Suprapubic skin (tissue), 4 donors: ENCODE measurements around the gene COPS7A. TPM values are rescaled to one million over a fixed set of nuclear protein-coding genes. Genes with fewer than 3 reads are reported as not detected.
A peak's percentile ranks its signal among the peaks of the same experiment; 100 is the strongest.

Source experiments
- DNase-seq, 2 donors: peaks; one replicate each; pipeline ENCODE4 v3.0.0-alpha.2; 2019; ENCODE audit warnings: low spot score in 2 of 2
- H3K27ac ChIP-seq: fragments of 200-600 bp; sonication (generic); one replicate; pipeline ENCODE4 v1.5.1; 2019
- H3K27me3 ChIP-seq: fragments of 200-600 bp; sonication (generic); one replicate; pipeline ENCODE4 v1.5.1; 2019
- H3K36me3 ChIP-seq: fragments of 200-600 bp; sonication (generic); one replicate; pipeline ENCODE4 v1.5.1; 2019
- H3K4me1 ChIP-seq: fragments of 200-600 bp; sonication (generic); one replicate; pipeline ENCODE4 v1.5.1; 2019
- H3K4me3 ChIP-seq: fragments of 200-600 bp; sonication (generic); one replicate; pipeline ENCODE4 v1.5.1; 2019; ENCODE audit warnings: mild to moderate bottlenecking
- H3K9me3 ChIP-seq: fragments of 200-600 bp; sonication (generic); one replicate; pipeline ENCODE4 v1.5.1; 2019
- EP300 ChIP-seq: sonication (generic); formaldehyde crosslinking; IDR thresholded peaks from one replicate; pipeline ENCODE4 v1.6.1; 2017; ENCODE audit warnings: antibody characterized with exemption
- POLR2A ChIP-seq, 2 donors: fragments of 450-650 bp; IDR thresholded peaks; one replicate each; pipeline ENCODE4 v1.6.1; 2017; ENCODE audit warnings: antibody characterized with exemption in 2 of 2, mild to moderate bottlenecking in 2 of 2, moderate library complexity in 2 of 2
- POLR2AphosphoS5 ChIP-seq, 3 donors: sonication (generic); formaldehyde crosslinking; IDR thresholded peaks; one replicate each; pipeline ENCODE4 v1.6.1; 2017; ENCODE audit warnings: antibody characterized with exemption in 3 of 3
- WGBS: methylation state at CpG from one replicate; pipeline ENCODE4 v1.1.5; 2018; 5-methylcytosine and 5-hydroxymethylcytosine counted together
- total RNA-seq, 4 donors: library from RNA; depleted of rRNA; stranded (reverse); fragments of >200 nt; gene quantifications; one replicate each; pipeline ENCODE4 v1.1.0, GENCODE V29; 2016
- TF ChIP-seq, protein P1 (sequence below), 2 donors: fragments of 200-600 bp in 1 of 2; fragments of 450-650 bp in 1 of 2; sonication (generic) in 1 of 2; IDR thresholded peaks; one replicate each; pipeline ENCODE4 v1.5.1; 2016 to 2019; ENCODE audit warnings: antibody characterized with exemption in 2 of 2, mild to moderate bottlenecking in 1 of 2, moderate library complexity in 1 of 2

The COPS7A gene
- total RNA-seq, 4 donors from 2014 or later = 50.2 to 70.7 (median 66.6) TPM

GRCh38 chr12:6770600-6770999 lies 46.8 kb downstream of the COPS7A start:
- Histone ChIP-seq H3K9me3 (no peaks in the 10 kb centered on the region), H3K4me1 (peaks cover 62% of the 10 kb centered on the region), H3K4me3 (no peak overlapping the region), H3K27ac (peak overlapping the region; percentile 4), H3K27me3 (no peaks in the 10 kb centered on the region), H3K36me3 (peaks cover 19% of the 10 kb centered on the region)
- WGBS = 82% methylated on average over 10 of the region's 10 CpGs
- no peak for TF ChIP-seq POLR2AphosphoS5 (IDR thresholded peaks at IDR 0.05)
- DNase-seq = no peak

- H3K36me3 ChIP-seq = peaks cover 19% of the 10 kb centered on the region
- no peak overlapping the region for H3K4me3 ChIP-seq
- TF ChIP-seq, protein P1, sequence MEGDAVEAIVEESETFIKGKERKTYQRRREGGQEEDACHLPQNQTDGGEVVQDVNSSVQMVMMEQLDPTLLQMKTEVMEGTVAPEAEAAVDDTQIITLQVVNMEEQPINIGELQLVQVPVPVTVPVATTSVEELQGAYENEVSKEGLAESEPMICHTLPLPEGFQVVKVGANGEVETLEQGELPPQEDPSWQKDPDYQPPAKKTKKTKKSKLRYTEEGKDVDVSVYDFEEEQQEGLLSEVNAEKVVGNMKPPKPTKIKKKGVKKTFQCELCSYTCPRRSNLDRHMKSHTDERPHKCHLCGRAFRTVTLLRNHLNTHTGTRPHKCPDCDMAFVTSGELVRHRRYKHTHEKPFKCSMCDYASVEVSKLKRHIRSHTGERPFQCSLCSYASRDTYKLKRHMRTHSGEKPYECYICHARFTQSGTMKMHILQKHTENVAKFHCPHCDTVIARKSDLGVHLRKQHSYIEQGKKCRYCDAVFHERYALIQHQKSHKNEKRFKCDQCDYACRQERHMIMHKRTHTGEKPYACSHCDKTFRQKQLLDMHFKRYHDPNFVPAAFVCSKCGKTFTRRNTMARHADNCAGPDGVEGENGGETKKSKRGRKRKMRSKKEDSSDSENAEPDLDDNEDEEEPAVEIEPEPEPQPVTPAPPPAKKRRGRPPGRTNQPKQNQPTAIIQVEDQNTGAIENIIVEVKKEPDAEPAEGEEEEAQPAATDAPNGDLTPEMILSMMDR (IDR thresholded peaks at IDR 0.05) = no peak
- TF ChIP-seq EP300 = no peak
- no peak for TF ChIP-seq POLR2A (IDR thresholded peaks at IDR 0.05)
- TF ChIP-seq POLR2AphosphoS5 (IDR thresholded peaks at IDR 0.05) = no peak
- H3K27me3 ChIP-seq = no peaks in the 10 kb centered on the region
- no peaks in the 10 kb centered on the region for H3K9me3 ChIP-seq
- H3K27ac ChIP-seq = peak overlapping the region; percentile 4
- H3K4me1 ChIP-seq = peaks cover 57% of the 10 kb centered on the region
- DNase-seq = no peak
- 77% methylated on average over 4 of the region's 4 CpGs for WGBS
These were observed 47.2 kb downstream of the COPS7A start for GRCh38 chr12:6771091-6771495.

- H3K4me3 ChIP-seq = no peak overlapping the region
- H3K27ac ChIP-seq = peak overlapping the region; percentile 4
- no peak for DNase-seq
- no peaks in the 10 kb centered on the region for H3K27me3 ChIP-seq
- H3K9me3 ChIP-seq = no peaks in the 10 kb centered on the region
- H3K36me3 ChIP-seq = peaks cover 19% of the 10 kb centered on the region
- TF ChIP-seq, protein P1 (IDR thresholded peaks at IDR 0.05) = peak in 1 of 2 donors; percentile 6
- TF ChIP-seq POLR2A (IDR thresholded peaks at IDR 0.05) = no peak
- 73% methylated on average over 12 of the region's 12 CpGs for WGBS
- H3K4me1 ChIP-seq = peaks cover 57% of the 10 kb centered on the region
These were observed 47.9 kb downstream of the COPS7A start for GRCh38 chr12:6771509-6772330.

- DNase-seq = no peak
- Histone ChIP-seq H3K27ac (peak within 1 kb of the TSS; percentile 4), H3K4me3 (peak within 1 kb of the TSS; percentile 9), H3K36me3 (peaks cover 19% of the 10 kb centered on the region), H3K4me1 (peaks cover 56% of the 10 kb centered on the region), H3K27me3 (no peaks in the 10 kb centered on the region), H3K9me3 (no peaks in the 10 kb centered on the region)
- TF ChIP-seq EP300 (no peak), POLR2AphosphoS5 (IDR thresholded peaks at IDR 0.05) (no peak), POLR2A (IDR thresholded peaks at IDR 0.05) (no peak)
- WGBS = 64% methylated on average over 14 of the region's 15 CpGs
These were observed 48.5 kb downstream of the COPS7A start, which contains the start of gene LAG3 for GRCh38 chr12:6772331-6772695. LAG3 (plus strand) TSS chr12:6772520; CDS start chr12:6772853, 333 bp downstream.

GRCh38 chr12:6772726-6773589 lies 49.1 kb downstream of the COPS7A start:
- 86% methylated on average over 17 of the region's 21 CpGs for WGBS
- TF ChIP-seq POLR2AphosphoS5 (IDR thresholded peaks at IDR 0.05) (no peak), POLR2A (IDR thresholded peaks at IDR 0.05) (no peak), EP300 (no peak)
- TF ChIP-seq, protein P1 (IDR thresholded peaks at IDR 0.05) = no peak
- DNase-seq = no peak
- Histone ChIP-seq H3K27me3 (no peaks in the 10 kb centered on the region), H3K4me1 (peaks cover 52% of the 10 kb centered on the region), H3K9me3 (no peaks in the 10 kb centered on the region), H3K36me3 (peaks cover 19% of the 10 kb centered on the region), H3K4me3 (peak overlapping the region; percentile 9), H3K27ac (no peak overlapping the region)
